ENCODE results near the gene ILK. TPM values are rescaled to one million over a fixed set of nuclear protein-coding genes. Genes with fewer than 3 reads are reported as not detected.

The ILK gene
- total RNA-seq, 1 donor from 2014 or later, result 128 TPM

DNA sequence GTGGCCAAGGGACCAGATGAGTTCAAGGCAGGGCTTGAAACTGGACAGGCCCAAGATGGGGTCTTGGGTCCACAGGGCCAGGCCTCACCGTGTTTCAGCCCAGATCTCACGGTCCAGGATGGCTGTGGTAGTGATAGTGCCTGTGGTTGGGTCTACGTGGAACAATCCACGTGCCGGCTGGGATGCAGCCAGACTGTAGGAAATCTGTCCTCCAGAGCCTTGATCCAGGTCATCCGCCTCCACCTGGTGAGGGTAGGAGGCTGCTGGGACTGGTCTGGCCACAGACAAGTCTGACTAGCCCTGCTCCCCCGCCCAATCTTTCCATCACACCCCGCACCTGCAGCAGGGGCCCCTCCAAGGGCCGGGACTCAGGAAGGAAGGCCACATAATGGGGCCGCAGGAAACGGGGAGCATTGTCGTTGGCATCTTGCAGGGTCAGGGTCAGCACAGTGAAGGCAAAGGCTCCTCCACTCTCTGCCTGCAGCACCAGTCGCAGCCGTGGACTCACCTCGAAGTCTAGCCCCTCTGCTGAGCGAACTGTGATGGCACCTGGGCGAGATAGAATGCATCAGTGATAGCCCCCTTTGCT lies 22.4 kb downstream of the ILK start:
- H3K36me3 Mint-ChIP-seq (ENCODE audit: low read depth), result no peaks in the 10 kb centered on the region
- POLR2A ChIA-PET, result no interaction called here
- CTCF ChIA-PET, result no interaction called here
- intact Hi-C loops (cut with micrococcal nuclease), result loop anchor here (2.0 kb wide), 2 partner anchors 19 to 21 kb away; no protein-coding TSS in a partner anchor
- H3K4me3 Mint-ChIP-seq, result no peak overlapping the region
- ATAC-seq (ENCODE audit: low read depth) (no peak), DNase-seq (no peak)
- TF ChIP-seq, protein P1, sequence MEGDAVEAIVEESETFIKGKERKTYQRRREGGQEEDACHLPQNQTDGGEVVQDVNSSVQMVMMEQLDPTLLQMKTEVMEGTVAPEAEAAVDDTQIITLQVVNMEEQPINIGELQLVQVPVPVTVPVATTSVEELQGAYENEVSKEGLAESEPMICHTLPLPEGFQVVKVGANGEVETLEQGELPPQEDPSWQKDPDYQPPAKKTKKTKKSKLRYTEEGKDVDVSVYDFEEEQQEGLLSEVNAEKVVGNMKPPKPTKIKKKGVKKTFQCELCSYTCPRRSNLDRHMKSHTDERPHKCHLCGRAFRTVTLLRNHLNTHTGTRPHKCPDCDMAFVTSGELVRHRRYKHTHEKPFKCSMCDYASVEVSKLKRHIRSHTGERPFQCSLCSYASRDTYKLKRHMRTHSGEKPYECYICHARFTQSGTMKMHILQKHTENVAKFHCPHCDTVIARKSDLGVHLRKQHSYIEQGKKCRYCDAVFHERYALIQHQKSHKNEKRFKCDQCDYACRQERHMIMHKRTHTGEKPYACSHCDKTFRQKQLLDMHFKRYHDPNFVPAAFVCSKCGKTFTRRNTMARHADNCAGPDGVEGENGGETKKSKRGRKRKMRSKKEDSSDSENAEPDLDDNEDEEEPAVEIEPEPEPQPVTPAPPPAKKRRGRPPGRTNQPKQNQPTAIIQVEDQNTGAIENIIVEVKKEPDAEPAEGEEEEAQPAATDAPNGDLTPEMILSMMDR (IDR thresholded peaks at IDR 0.05), result no peak
- H3K27me3 Mint-ChIP-seq, result no peaks in the 10 kb centered on the region
- no peaks in the 10 kb centered on the region for H3K9me3 Mint-ChIP-seq
- no peak overlapping the region for H3K27ac Mint-ChIP-seq
- H3K4me1 Mint-ChIP-seq, result peaks cover 20% of the 10 kb centered on the region

DNA sequence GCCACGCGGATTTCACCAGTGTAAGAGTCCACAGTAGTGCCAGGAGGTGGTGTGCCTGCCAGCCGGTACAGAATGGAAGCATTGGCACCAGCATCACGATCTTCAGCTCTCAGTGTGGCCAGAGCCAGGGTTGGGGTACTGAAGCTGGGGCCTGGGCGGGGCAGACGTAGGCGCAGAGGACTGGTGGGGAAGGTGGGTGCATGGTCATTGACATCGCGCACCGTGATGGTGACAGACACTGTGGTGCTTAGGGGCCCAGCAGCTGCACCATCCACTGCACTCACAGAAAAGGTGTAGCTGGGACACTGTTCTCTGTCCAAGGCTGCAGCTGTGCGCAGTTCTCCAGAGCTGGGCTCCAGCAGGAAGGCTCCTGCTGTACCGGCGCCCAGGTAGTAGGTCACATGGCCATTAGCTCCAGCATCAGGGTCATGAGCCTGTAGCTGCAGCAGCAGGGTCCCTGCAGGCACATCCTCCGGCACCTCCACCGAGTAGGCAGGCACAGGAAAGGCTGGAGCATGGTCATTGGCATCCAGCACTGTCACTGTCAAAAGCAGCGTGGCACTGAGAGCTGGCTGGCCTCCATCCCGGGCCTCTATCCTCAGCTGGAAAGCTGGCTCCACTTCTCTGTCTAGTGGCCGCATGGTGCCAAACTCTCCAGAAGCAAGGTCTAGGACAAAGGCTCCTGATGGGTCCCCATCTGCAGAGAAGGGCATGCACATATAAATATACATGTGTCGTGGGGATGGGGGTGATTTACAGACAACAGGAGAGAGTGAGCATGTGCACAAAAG lies 23.6 kb downstream of the ILK start:
- ATAC-seq (ENCODE audit: low read depth), result no peak
- ChIA-PET POLR2A (interaction anchor here (0.8 to 1.6 kb wide), 5 partner anchors 8 to 56 kb away, joined by 3 to 14 read pairs (median 4); partner anchors contain the start of genes MRPL17, TAF10 and TPP1), CTCF (interaction anchor here (0.9 to 1.1 kb wide), 2 partner anchors 9 to 56 kb away, joined by 3 read pairs; partner anchors contain the start of genes MRPL17 and TPP1)
- Mint-ChIP-seq H3K27me3 (no peaks in the 10 kb centered on the region), H3K4me1 (peaks cover 20% of the 10 kb centered on the region), H3K9me3 (no peaks in the 10 kb centered on the region), H3K27ac (peak overlapping the region; percentile 24), H3K4me3 (no peak overlapping the region), H3K36me3 (ENCODE audit: low read depth) (no peaks in the 10 kb centered on the region)
- peak; percentile 12 for DNase-seq
- intact Hi-C loops (cut with micrococcal nuclease), result loop anchor here (2.0 kb wide), 2 partner anchors 20 kb away; no protein-coding TSS in a partner anchor
- TF ChIP-seq, protein P1 (IDR thresholded peaks at IDR 0.05), result no peak

- H3K4me1 Mint-ChIP-seq, result peaks cover 20% of the 10 kb centered on the region
- H3K4me3 Mint-ChIP-seq, result no peak overlapping the region
- peak overlapping the region; percentile 24 for H3K27ac Mint-ChIP-seq
- CTCF ChIA-PET, result interaction anchor here (0.9 to 1.1 kb wide), 2 partner anchors 9 to 55 kb away, joined by 3 read pairs; partner anchors contain the start of genes MRPL17 and TPP1
- H3K36me3 Mint-ChIP-seq (ENCODE audit: low read depth), result no peaks in the 10 kb centered on the region
- TF ChIP-seq, protein P1 (IDR thresholded peaks at IDR 0.05), result no peak
- ATAC-seq (ENCODE audit: low read depth) (peak; percentile 67), DNase-seq (no peak)
- intact Hi-C loops (cut with micrococcal nuclease), result loop anchor here (2.0 kb wide), 2 partner anchors 19 to 21 kb away; no protein-coding TSS in a partner anchor
- H3K9me3 Mint-ChIP-seq, result no peaks in the 10 kb centered on the region
- POLR2A ChIA-PET, result interaction anchor here (0.8 to 1.6 kb wide), 5 partner anchors 9 to 56 kb away, joined by 3 to 14 read pairs (median 4); partner anchors contain the start of genes MRPL17, TAF10 and TPP1
- no peaks in the 10 kb centered on the region for H3K27me3 Mint-ChIP-seq
Measured at GRCh38 chr11:6627762-6628241, 24.2 kb downstream of the ILK start.

- ChIA-PET POLR2A (interaction anchor here (1.0 to 1.3 kb wide), 4 partner anchors 8 to 19 kb away, joined by 3 to 4 read pairs (median 4); no protein-coding TSS in a partner anchor), CTCF (no interaction called here)
- H3K36me3 Mint-ChIP-seq (ENCODE audit: low read depth), result no peaks in the 10 kb centered on the region
- H3K4me1 Mint-ChIP-seq, result peaks cover 20% of the 10 kb centered on the region
- DNase-seq, result no peak
- H3K4me3 Mint-ChIP-seq, result no peak overlapping the region
- H3K27me3 Mint-ChIP-seq, result no peaks in the 10 kb centered on the region
- TF ChIP-seq, protein P1 (IDR thresholded peaks at IDR 0.05), result no peak
- H3K9me3 Mint-ChIP-seq, result no peaks in the 10 kb centered on the region
- ATAC-seq (ENCODE audit: low read depth), result no peak
- H3K27ac Mint-ChIP-seq, result no peak overlapping the region
- intact Hi-C loops (cut with micrococcal nuclease), result no loop called here
Measured at GRCh38 chr11:6628526-6628925, 25.0 kb downstream of the ILK start.

GRCh38 chr11:6629573-6629891 lies 26.0 kb downstream of the ILK start:
- ATAC-seq (ENCODE audit: low read depth) (no peak), DNase-seq (no peak)
- Mint-ChIP-seq H3K9me3 (no peaks in the 10 kb centered on the region), H3K4me1 (peaks cover 20% of the 10 kb centered on the region), H3K36me3 (ENCODE audit: low read depth) (no peaks in the 10 kb centered on the region), H3K27me3 (no peaks in the 10 kb centered on the region), H3K27ac (no peak overlapping the region), H3K4me3 (no peak overlapping the region)
- CTCF ChIA-PET, result interaction anchor here (0.9 kb wide), 1 partner anchor 10 kb away, joined by 3 read pairs; the partner anchor contains the start of gene TPP1
- TF ChIP-seq, protein P1 (IDR thresholded peaks at IDR 0.05), result no peak
- intact Hi-C loops (cut with micrococcal nuclease), result no loop called here
- POLR2A ChIA-PET, result interaction anchor here (1.0 to 1.3 kb wide), 3 partner anchors 9 to 17 kb away, joined by 3 to 4 read pairs (median 4); no protein-coding TSS in a partner anchor

Measured in activated B cell treated with CpG ODN at 0.5 μM for 24 hours (primary cell).